GM18951 (cell line): ENCODE data around the gene LAPTM4A.

ENCODE experiments used
- POLR2A ChIP-seq: IDR thresholded peaks from 4 replicates; pipeline ENCODE4 v1.6.1; 2011; ENCODE audit warnings: mild to moderate bottlenecking; ENCODE audit not compliant: insufficient read length, insufficient read depth; ENCODE audit errors: extremely low read depth
- in situ Hi-C: fragments of 300-500 bp; cut with MboI; formaldehyde crosslinking; loops from one replicate; pipeline ENCODE4 v1.12.0; 2022; ENCODE audit warnings: low sequenced_read_pairs, mixed read lengths, inconsistent platforms; ENCODE audit not compliant: unreplicated experiment

The LAPTM4A gene

DNA sequence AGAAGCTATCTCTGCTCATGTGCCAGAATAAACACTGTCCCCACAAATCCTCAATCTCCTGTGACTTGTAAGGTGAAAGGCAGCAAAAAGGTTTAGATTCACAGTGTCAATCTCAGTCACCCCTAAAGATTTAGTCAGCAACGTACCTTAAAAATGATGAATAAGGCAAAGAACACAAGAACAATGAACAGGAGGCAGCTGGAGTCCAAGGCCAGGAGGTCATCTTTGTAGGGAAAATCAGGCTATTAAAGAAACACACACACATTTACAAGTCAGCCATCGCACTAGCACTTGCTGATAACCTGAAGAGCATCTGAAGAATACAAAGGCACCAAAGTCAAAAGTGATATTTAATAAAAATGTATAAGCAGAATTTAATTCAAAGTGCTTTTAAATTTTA lies 16.6 kb downstream of the LAPTM4A start:
- no peak for TF ChIP-seq POLR2A
- in situ Hi-C loops: no loop called here

DNA sequence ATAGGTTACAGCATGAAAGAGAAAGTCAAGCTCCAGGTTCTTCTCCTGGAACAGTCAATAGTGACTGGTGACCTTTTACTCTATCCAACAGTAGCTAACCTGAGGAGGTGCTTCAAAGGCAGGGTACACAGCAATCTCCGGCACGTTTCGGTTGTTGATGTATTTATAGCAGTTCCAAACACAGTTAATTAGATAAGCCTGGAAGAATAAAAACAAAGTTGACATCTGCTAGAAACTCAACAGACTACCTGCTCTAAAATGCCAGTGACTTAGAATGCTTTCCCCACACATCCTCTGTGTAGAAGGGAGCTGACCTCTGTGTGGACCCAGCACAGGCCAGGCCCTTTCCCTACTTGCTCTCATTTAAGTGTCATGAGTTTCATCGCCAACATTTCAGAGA lies 17.2 kb downstream of the LAPTM4A start:
- in situ Hi-C loops: no loop called here

DNA sequence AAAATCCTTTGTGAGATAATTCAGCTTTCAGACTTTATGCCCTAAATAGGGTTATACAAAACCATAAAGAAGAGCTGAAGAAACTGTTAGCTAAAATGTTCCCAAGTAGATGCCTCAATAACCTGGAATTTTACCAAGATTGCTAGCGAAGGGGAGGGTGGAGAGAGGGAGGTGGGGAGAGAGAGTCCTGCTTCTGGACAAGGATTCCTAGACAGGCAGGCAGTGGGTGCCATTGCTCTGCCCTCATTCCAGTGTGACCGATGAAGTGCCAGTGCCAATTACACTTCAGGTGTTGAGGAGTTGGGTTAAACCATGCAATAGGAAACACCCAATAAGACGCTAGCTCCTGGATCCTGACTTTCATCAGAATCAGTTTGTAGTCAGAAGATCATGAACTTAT lies 18.1 kb downstream of the LAPTM4A start:
- in situ Hi-C loops: no loop called here
- no peak for TF ChIP-seq POLR2A

More for the DNA sequence above, 17.2 kb downstream of the LAPTM4A start:
- TF ChIP-seq POLR2A: no peak

DNA sequence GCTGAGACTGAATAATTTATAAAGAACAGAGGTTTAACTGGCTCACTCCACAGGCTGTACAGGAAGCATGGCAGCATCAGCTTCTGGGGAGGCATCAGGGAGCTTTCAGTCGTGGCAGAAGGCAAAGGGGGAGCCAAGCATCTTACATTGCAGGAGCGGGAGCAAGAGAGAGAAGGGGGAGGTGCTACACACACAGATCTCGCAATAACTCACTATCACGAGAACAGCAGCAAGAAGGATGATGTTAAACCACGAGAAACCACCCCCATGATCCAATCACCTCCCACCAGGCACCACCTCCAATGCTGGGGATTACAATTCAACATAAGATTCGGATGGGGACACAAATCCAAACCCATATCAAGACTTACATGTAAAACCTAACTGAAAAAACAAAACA lies 21.2 kb downstream of the LAPTM4A start:
- in situ Hi-C loops: no loop called here
- no peak for TF ChIP-seq POLR2A

DNA sequence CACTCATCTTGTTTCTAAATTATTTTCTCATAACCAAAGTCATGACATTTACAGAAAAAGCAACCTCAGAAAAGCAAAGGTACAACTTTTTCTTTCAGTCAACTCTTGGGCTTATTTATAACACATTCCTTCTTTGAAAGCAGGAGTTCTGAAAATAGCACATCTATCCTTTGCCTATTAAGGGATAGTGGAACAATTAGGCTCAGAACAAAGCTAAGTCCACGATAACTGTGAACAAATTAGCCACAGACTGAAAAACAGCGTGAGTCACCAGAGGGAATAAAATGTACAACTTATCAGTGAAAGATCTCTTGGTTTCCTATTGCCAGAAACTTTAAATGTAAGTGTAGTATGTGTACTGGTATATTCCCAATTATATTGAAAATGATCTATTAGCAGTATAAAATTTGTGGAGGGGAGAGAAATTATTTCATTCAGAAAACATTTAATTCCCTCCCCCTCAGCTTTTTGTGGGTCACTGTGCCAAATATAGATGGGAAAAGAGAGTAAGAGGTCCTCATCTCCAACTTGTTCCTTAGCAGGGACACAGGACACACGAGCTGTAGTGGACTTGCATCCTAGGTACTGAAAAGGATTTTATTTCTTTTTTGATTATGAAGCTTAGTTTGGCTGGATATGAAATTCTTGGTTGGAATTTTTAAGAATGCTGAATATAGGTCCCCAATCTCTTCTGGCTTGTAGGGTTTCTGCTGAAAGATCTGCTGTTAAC lies 23.6 kb downstream of the LAPTM4A start:
- in situ Hi-C loops: no loop called here
- no peak for TF ChIP-seq POLR2A

DNA sequence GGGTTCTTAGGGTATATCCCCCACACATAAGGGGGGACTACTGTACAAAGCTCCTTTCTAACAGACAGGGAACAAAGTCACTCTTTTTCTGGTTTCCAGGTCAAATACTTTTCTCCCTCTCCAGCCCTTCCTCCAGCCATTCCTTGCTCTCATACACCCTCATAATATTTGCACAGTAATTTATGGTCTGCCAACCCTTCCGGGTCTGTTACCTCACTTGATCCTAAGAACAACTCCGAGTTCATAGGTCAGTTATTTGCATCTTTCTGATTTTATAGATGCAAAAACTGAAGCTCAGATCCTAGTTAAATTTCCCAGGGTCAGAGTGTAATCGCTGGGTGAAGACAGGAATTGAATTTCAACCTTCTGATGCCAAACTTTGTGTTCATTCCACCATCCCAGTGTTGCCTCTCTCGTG lies 24.2 kb downstream of the LAPTM4A start:
- no peak for TF ChIP-seq POLR2A
- in situ Hi-C loops: no loop called here

DNA sequence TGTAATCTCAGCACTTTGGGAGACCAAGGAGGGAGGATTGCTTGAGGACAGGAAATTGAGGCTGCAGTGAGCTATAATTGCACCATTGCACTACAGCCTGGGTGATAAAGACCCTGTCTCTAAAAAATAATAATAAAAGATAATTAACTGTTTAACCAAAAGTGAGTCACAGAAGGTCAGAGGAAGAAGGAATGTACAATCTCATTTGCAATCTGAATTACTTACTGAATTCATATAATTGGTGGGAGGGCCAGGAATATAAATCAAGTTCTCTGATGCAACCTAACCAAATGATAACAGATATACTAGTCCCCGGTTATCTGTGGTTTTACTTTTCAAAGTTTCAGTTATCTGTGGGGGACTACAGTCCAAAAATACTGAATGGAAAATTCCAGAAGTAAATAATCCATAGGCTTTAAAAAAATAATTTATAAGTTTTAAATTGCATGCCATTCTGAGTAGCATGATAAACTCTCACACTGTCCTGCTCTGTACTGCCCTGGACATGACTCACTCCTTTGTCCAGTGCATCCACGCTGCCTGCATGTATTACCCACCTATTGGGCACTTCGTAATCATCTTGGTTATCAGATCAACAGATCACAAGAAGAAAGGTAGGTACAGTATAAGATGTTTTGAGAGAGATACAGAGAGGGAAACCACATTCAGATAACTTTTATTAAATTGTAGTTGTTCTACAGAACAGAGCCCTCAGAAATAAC lies 26.2 kb downstream of the LAPTM4A start:
- no peak for TF ChIP-seq POLR2A
- in situ Hi-C loops: no loop called here

DNA sequence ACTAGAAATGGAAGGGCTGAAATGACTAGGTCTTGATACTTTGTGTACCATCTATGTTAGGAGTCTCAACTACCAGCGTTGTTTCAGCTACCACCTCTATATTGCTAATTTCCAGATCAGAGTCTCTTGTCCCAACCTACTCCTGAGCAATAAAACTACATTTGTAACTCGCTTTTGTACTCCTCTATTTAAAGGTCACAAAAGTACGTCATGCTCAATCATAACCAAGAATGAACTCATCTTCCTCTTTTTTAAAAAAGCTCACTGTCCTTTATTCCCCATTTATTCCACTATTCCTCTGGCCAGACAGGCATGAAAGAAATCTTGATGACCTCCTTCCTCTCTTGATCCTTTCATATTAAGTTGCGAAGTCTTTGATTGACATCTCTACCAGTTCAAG lies 27.7 kb downstream of the LAPTM4A start:
- in situ Hi-C loops: no loop called here
- no peak for TF ChIP-seq POLR2A

DNA sequence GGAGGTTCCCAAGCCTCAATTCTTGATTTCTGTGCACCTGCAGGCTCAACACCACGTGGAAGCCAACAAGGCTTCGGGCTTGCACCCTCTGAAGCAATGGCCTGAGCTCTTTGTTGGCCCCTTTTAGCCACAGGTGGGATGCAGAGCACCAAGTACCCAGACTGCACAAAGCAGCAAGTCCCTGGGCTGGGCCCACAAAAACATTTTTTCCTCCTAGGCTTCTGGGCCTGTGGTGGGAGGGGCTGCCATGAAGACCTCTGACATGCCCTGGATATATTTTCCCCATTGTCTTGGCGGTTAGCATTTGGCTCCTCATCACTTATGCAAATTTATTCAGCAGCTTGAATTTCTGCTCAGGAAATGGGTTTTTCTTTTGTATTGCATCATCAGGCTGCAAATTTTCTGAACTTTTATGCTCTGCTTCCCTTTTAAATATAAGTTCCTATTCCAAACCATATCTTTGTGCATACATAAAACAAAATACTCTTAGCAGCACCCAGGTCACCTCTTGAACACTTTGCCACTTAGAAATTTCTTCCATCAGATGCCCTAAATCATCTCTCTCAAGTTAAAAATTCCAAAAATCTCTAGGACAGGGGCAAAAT lies 29.9 kb downstream of the LAPTM4A start:
- TF ChIP-seq POLR2A: no peak
- in situ Hi-C loops: no loop called here

DNA sequence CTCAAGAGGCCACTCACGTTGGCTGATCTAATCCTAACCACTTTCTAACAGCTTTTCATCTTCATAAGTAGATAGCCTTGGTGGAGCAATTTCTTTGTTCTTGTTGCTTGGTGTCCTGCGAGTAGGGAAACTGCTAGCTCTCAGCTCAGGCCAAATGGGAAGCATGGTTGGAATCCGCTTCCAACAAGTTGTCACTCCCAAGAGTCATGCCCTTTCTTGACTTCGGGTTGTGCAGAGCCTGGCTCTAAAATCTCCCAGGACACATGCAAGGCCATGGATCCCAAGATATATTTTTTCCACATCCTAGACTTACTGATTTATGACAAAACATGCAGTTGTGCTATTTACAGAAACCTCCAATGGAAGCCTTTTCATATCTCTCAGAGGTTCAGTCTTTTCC lies 31.7 kb downstream of the LAPTM4A start:
- in situ Hi-C loops: no loop called here
- no peak for TF ChIP-seq POLR2A

DNA sequence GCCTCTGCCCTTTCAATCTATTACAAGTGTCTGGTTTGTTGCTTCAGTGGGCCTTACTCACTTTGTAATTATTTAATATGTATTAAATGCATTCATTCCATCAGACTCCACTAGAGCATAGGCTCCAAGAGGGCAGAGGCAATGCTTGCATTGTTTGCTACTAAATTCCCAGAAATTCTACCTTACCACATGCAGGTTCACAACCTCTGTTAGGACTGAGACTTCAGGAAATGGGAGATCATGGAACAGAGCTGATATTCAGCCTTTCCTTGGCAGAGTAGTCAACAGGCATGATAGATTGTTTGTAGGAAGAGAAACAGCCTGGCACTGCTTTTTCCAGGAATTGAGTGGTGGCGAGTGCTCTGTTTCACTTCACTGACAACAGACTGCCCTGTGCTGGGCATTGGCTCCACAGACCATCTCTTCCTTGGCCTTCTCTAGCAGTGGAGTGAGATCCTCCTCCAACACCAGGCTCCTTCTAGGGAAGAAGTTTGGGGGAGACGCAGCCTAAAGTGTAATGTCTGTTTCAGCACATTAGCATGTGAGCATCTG lies 32.8 kb downstream of the LAPTM4A start:
- no peak for TF ChIP-seq POLR2A
- in situ Hi-C loops: no loop called here

DNA sequence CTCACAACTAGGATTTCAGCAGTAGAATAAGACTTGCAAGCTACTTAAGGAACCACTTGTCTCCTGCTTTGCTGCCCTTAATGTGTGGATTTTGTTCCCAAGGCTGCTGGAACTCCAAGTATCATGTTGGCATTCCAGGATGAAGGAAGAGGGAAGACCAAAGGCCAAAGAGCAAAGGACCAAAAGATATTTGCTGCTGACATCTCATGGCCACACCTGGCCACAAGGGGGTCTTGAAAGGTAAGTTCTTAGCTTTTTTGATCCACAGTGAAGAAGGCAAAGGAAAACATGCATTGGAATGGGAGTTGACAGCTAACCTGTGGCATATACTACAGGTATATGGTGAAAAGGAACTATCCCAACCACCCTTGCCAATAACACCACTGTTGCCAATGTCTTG lies 35.1 kb downstream of the LAPTM4A start:
- TF ChIP-seq POLR2A: no peak
- in situ Hi-C loops: no loop called here

DNA sequence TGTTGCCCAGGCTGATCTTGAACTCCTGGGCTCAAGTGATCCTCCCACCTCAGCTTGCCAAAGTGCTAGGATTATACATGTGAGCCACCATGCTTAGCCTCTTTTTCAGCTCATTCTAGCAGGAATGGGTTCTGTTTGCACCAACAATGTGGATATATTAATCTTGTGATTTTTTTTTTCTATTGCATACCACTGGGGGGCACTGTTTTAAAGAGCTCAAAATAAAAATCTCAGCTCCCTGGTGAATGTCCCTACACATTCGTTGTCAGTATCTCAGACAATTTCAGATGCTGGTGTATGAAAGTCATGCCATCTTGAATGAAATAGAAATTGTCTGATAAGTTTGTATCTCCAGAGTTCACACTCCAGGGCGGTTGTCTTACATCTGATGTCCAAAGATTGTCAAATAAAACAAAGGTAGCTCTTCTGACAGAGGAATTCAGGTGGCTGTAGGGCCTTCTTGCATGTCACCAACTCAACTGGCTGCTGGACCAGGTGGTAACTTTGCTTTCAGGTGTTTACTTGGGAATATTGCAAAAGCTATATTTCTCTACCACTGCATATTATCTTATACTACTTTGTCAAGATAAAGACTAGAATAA lies 35.8 kb downstream of the LAPTM4A start:
- in situ Hi-C loops: no loop called here
- TF ChIP-seq POLR2A: no peak
